HG02759 (cell line): ENCODE data around the gene LMO1.

ENCODE experiments used
- ATAC-seq: cut with Tn5 transposase; IDR thresholded peaks from one replicate; pipeline ENCODE4 v1.9.1; 2021; ENCODE audit warnings: mild to moderate bottlenecking, moderate library complexity; ENCODE audit not compliant: unreplicated experiment

Gene LMO1

GRCh38 chr11:8230178-8230859 lies 33.4 kb downstream of the LMO1 start:
- no peak for ATAC-seq

- ATAC-seq = no peak
Observed at GRCh38 chr11:8229299-8230177, 34.1 kb downstream of the LMO1 start.

GRCh38 chr11:8228231-8228630 lies 35.4 kb downstream of the LMO1 start:
- no peak for ATAC-seq

DNA sequence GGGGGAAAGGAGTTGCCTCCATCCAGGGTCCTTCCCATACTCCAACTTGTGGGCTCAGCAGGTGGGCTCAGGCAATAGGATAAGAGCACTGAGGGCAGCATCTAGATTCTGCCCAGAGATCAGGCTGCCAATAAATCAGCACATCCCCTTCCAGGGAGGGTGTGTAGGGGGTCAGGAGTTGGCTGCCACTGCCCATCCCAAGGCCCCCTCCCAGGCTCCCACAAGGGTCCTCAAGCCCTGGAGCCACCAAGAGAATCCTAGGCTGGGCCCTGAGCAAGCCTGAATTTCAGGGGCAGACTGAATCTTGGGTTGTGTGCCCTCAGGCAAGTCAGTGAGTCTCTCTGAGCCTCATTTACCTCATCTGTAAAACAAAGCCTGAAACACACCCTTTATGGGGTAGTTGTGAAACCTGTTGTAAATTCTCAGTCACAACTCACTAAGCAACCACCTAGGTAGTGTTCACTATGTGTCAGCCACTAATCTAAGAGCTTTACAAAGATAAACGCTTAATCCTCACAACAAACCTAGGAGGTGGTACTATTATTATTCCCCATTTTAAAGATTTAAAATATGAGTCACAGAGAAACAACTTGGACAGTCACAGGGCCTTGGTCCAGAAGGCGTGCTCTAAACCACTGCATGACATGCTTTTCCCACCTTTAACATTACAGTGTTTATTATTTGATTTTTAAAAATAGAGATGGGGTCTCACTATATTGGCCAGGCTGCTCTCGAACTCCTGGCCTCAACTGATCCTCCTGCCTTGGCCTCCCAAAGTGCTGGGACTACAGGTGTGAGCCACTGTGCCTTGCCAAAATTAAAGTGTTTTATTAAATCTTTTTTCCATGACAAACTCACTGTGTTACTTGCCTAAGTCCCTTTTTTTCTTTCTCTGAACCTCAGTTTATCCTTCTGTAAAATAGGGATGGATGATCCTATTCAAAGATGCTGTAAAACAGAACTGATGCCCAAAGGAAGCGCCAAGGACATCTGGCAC lies 36.2 kb downstream of the LMO1 start:
- ATAC-seq = no peak

- peak; percentile 76 for ATAC-seq
Observed at GRCh38 chr11:8225589-8226036, 38.1 kb downstream of the LMO1 start.

DNA sequence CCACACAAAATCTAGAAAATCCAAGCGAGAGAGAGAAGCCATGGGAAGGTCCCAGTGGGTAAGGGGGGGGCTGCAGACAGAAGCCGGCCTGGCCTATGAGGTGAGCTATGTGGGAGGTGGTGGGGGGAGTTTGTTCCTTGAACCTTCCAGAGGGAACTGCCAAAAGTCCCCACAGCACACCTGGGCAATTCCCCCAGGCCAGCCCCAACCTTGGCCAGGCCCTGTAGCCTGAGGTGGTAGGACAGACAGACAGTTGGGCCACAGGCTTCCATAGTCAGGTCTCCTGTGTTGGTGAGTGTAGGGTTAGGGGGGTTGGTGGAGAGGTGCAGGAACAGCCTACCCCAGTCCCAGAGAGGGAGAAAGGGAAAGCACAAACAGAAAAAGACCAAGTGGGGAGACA lies 39.0 kb downstream of the LMO1 start:
- ATAC-seq = no peak

GRCh38 chr11:8224161-8224591 lies 39.5 kb downstream of the LMO1 start:
- no peak for ATAC-seq

- ATAC-seq = no peak
Observed at GRCh38 chr11:8223513-8223900, 40.2 kb downstream of the LMO1 start.

DNA sequence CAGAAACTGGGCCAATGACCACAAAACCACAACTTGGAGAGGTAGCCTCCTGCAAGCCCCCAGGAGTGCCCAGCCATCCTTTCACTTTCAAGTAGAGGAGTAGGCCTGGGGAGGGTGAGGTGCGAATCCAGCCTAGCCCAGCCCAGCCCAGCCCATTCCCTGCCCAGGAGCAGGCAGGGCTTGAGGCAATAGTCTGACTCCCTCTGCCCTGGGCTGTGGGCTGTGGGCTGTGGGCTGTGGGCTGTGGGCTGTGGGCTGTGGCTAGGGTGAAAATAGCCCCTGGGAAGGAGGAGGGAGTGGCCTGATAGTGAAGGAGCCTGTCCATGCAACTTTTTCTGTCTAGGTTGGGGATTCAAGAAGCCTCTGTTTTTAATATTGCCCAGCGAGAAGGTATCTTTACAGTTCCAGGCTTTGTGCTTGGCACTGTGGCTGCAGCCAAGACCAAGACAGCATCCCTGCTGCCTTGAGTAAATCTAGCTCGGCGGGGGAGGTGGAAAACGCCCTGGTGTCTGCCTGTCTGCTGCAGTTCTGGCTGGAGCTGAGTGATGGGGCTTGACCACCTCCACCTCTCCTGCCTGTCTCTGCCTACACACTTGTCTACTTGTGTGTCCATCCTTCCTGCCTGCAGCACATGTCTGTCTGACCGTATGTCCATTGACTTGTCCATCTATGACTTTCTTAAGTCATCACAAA lies 40.7 kb downstream of the LMO1 start:
- no peak for ATAC-seq

GRCh38 chr11:8221917-8222495 lies 41.7 kb downstream of the LMO1 start:
- no peak for ATAC-seq

GRCh38 chr11:8221046-8221723 lies 42.5 kb downstream of the LMO1 start:
- no peak for ATAC-seq

- no peak for ATAC-seq
Observed at GRCh38 chr11:8220261-8221045, 43.2 kb downstream of the LMO1 start.

GRCh38 chr11:8219257-8220021 lies 44.2 kb downstream of the LMO1 start:
- no peak for ATAC-seq

- ATAC-seq = no peak
Observed at GRCh38 chr11:8218840-8219239, 44.8 kb downstream of the LMO1 start.

- ATAC-seq = no peak
Observed at GRCh38 chr11:8218409-8218808, 45.3 kb downstream of the LMO1 start.

- ATAC-seq = no peak
Observed at GRCh38 chr11:8217926-8218325, 45.8 kb downstream of the LMO1 start.

DNA sequence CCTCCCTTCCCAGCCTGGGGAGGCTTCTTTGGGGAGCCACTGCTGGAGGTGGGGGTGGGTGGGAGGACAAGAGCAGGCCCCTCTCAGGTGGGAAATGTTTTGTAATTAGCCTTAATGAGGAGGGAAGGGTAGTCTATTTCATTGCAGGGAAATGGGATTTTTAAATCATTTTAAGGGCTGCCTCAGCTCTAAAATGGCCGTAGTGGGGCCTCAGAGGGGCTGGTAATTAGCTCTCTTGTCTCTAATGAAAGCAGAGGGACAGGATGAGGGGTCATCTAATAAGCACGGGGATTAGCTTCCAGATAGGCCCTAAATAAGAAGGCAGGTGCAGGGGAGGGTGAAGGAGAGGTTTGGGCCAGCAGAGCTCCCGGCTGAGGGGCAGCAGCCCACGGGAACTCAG lies 46.5 kb downstream of the LMO1 start:
- no peak for ATAC-seq

- no peak for ATAC-seq
Observed at GRCh38 chr11:8213376-8213775, 50.3 kb downstream of the LMO1 start.
